ENCODE results near the gene GAB3.

DNA sequence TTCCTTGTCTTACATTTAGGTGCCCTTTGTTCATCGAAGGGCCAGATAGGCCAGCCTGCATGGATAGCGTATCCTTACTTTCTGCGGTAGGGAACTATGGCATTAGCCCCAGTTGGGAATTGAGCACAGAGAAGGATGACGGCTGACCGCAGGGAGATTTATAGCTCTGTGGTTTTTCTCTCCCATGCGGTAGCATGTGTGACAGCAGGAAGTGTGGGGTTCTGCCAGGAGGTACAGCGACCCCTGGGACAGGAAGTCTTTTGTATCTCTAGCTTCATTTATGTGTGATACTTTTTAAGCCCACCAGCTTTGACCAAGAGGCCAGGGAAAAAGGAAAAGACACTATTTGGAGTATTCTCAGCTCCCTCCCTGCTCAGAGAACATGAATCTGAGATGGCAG is 33.1 kb downstream of the GAB3 start:
- TF ChIP-seq GATA2 (IDR thresholded peaks at IDR 0.05; ENCODE audit: low read depth, low read length) (no peak), GATA3 (IDR thresholded peaks at IDR 0.05; ENCODE audit: low read depth, low read length) (no peak)

Measured in SH-SY5Y (cell line).